Heart left ventricle (tissue), 13 donors: ENCODE results near the gene ZNF740.

Experiments used
- POLR2A ChIP-seq, 2 donors: fragments of 450-650 bp; IDR thresholded peaks; one replicate each; pipeline ENCODE4 v1.6.1; 2017; ENCODE audit warnings: antibody characterized with exemption in 2 of 2, mild to moderate bottlenecking in 2 of 2, moderate library complexity in 2 of 2
- TF ChIP-seq, protein P1 (sequence below), 12 donors: fragments of 200-600 bp; sonication (generic) in 4 of 12; IDR thresholded peaks; one replicate each; pipeline versions ENCODE4 v1.5.0 to v1.8.0; 2018 to 2022; ENCODE audit warnings: antibody characterized with exemption in 12 of 12, mild to moderate bottlenecking in 5 of 12
- donor health status: ischemic (EF 13 %, LVEDD 7.1; RV severe dilation, severe dysfunction).
- donor health status: DM: no; HTN: yes; CAD: no.
- donor health status: DM: no; HTN: no; CAD: no.
- donor health status: ischemic (EF 25% LVEDD 6.9; RV normal size, moderate dysfunction).
- donor health status: ischemic (EF 25% LVEDD 5.7; RV mildly dilated, moderate dysfunction).
- donor health status: ischemic (EF 35%, LVEDD 5.7; RV mildly dilated, moderate dysfunction).
- donor health status: nonischemic (EF 11% LVEDD 7.7; RV severe dilation, severe dysfunction).
- donor health status: DM: yes; HTN: yes; CAD: no.
- donor health status: PGD.
- donor health status: ischemic (EF 29% LVEDD 5.4; RV normal size, mild dysfunction).
- donor health status: nonischemic (EF 23%, LVEDD 6.1; RV moderate dilation, normal function).

GRCh38 chr12:53222806-53223261, 42.3 kb downstream of the ZNF740 start:
- TF ChIP-seq, protein P1, sequence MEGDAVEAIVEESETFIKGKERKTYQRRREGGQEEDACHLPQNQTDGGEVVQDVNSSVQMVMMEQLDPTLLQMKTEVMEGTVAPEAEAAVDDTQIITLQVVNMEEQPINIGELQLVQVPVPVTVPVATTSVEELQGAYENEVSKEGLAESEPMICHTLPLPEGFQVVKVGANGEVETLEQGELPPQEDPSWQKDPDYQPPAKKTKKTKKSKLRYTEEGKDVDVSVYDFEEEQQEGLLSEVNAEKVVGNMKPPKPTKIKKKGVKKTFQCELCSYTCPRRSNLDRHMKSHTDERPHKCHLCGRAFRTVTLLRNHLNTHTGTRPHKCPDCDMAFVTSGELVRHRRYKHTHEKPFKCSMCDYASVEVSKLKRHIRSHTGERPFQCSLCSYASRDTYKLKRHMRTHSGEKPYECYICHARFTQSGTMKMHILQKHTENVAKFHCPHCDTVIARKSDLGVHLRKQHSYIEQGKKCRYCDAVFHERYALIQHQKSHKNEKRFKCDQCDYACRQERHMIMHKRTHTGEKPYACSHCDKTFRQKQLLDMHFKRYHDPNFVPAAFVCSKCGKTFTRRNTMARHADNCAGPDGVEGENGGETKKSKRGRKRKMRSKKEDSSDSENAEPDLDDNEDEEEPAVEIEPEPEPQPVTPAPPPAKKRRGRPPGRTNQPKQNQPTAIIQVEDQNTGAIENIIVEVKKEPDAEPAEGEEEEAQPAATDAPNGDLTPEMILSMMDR (IDR thresholded peaks at IDR 0.05): no peak
- no peak for TF ChIP-seq POLR2A (IDR thresholded peaks at IDR 0.05)
